ENCODE data around the gene AGBL4. TPM values are rescaled to one million over a fixed set of nuclear protein-coding genes. Genes with fewer than 3 reads are reported as not detected.

AGBL4 gene
- polyA plus RNA-seq, 3 donors, result 0.05 TPM; not detected in 2

DNA sequence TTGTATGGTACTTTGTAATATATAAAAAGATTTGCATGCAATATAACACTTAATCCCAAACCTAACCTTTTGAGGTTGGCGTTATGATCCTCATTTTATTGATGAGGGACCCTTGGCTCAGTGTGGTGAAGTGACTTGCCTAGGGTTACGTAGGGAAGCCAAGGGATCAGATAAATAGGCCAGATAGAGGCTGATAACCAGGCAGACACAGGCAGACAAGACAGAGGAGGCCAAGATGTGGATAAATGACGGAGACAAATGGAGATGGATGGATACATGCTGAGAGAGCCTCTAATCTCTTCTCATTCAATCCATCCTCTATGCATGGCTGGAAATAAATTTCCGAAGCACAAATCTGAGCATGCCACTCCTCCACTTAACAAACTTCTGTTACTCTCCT is 1414.9 kb downstream of the AGBL4 start:
- 83% methylated on average over 3 of the region's 4 CpGs for WGBS (ENCODE audit: insufficient coverage)
- Histone ChIP-seq H3K9me3 (replicated peaks in 1 of 2; ENCODE audit: control insufficient read depth in 1 of 2, insufficient read depth in 1 of 2, low read length in 2 of 2) (no peaks in the 10 kb centered on the region), H4K20me1 (ENCODE audit: insufficient read depth, low read length) (no peaks in the 10 kb centered on the region), H3K36me3 (replicated peaks in 1 of 2; ENCODE audit: control insufficient read depth in 1 of 2, insufficient read depth in 2 of 2, low read length in 2 of 2) (no peaks in the 10 kb centered on the region), H3K9ac (ENCODE audit: insufficient read depth, low read length, poor library complexity, severe bottlenecking) (no peak overlapping the region), H3K4me1 (ENCODE audit: control insufficient read depth in 1 of 2, insufficient read depth in 2 of 2, low read length in 2 of 2) (peaks cover 7 to 13% of the 10 kb centered on the region in 2 donors), H3K4me2 (replicated peaks; ENCODE audit: extremely low read depth, low read length, poor library complexity, severe bottlenecking) (no peak overlapping the region), H3K27ac (ENCODE audit: low read depth in 1 of 2, low read length in 2 of 2) (no peak overlapping the region), H3K4me3 (replicated peaks in 1 of 3; ENCODE audit: low read depth in 2 of 3, low read length in 3 of 3) (no peak overlapping the region), H3K79me2 (ENCODE audit: insufficient read depth, low read length) (no peaks in the 10 kb centered on the region), H2AFZ (ENCODE audit: insufficient read depth, low read depth, low read length, poor library complexity, severe bottlenecking) (no peak overlapping the region), H3K27me3 (ENCODE audit: control insufficient read depth in 2 of 2, insufficient read depth in 2 of 2, low read length in 2 of 2) (no peaks in the 10 kb centered on the region)
- H3K4me3 Mint-ChIP-seq, result no peak overlapping the region
- DNase-seq, result no peak
- no peak overlapping the region for H3K27ac Mint-ChIP-seq
- no peaks in the 10 kb centered on the region for H3K36me3 Mint-ChIP-seq
- intact Hi-C loops (cut with micrococcal nuclease), result no loop called here
- H3K9me3 Mint-ChIP-seq, result peaks cover 0 to 2% (median 0%) of the 10 kb centered on the region in 7 donors
- peaks cover 11% of the 10 kb centered on the region for H3K4me1 Mint-ChIP-seq
- TF ChIP-seq, protein P1, sequence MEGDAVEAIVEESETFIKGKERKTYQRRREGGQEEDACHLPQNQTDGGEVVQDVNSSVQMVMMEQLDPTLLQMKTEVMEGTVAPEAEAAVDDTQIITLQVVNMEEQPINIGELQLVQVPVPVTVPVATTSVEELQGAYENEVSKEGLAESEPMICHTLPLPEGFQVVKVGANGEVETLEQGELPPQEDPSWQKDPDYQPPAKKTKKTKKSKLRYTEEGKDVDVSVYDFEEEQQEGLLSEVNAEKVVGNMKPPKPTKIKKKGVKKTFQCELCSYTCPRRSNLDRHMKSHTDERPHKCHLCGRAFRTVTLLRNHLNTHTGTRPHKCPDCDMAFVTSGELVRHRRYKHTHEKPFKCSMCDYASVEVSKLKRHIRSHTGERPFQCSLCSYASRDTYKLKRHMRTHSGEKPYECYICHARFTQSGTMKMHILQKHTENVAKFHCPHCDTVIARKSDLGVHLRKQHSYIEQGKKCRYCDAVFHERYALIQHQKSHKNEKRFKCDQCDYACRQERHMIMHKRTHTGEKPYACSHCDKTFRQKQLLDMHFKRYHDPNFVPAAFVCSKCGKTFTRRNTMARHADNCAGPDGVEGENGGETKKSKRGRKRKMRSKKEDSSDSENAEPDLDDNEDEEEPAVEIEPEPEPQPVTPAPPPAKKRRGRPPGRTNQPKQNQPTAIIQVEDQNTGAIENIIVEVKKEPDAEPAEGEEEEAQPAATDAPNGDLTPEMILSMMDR (IDR thresholded peaks at IDR 0.05), result no peak
- peaks cover 0 to 2% (median 0%) of the 10 kb centered on the region in 3 donors for H3K27me3 Mint-ChIP-seq (ENCODE audit: low read depth in 3 of 3)

DNA sequence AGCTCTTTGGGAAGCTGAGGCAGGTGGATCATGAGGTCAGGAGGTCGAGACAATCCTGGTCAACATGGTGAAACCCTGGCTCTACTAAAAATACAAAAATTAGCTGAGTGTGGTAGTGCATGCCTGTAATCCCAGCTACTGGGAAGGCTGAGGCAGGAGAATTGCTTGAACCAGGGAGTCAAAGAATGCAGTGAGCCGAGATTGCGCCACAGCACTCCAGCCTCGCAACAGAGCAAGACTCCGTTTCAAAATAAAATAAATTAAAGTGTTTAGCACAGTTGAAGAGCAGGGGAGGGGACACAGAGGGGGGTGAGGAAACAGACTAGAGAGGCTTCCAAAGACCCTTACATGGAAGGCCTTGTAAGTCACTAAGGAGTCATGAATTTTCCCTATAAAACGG is 1420.5 kb downstream of the AGBL4 start:
- Histone ChIP-seq H3K79me2 (ENCODE audit: insufficient read depth, low read length) (no peaks in the 10 kb centered on the region), H3K9ac (ENCODE audit: insufficient read depth, low read length, poor library complexity, severe bottlenecking) (no peak overlapping the region), H4K20me1 (ENCODE audit: insufficient read depth, low read length) (no peaks in the 10 kb centered on the region), H3K4me2 (replicated peaks; ENCODE audit: extremely low read depth, low read length, poor library complexity, severe bottlenecking) (no peak overlapping the region), H3K4me1 (ENCODE audit: control insufficient read depth in 1 of 2, insufficient read depth in 2 of 2, low read length in 2 of 2) (peaks cover 3 to 6% of the 10 kb centered on the region in 2 donors), H3K9me3 (replicated peaks in 1 of 2; ENCODE audit: control insufficient read depth in 1 of 2, insufficient read depth in 1 of 2, low read length in 2 of 2) (no peaks in the 10 kb centered on the region), H3K27me3 (ENCODE audit: control insufficient read depth in 2 of 2, insufficient read depth in 2 of 2, low read length in 2 of 2) (no peaks in the 10 kb centered on the region), H3K4me3 (replicated peaks in 1 of 3; ENCODE audit: low read depth in 2 of 3, low read length in 3 of 3) (no peak overlapping the region), H3K27ac (ENCODE audit: low read depth in 1 of 2, low read length in 2 of 2) (no peak overlapping the region), H2AFZ (ENCODE audit: insufficient read depth, low read depth, low read length, poor library complexity, severe bottlenecking) (no peak overlapping the region), H3K36me3 (replicated peaks in 1 of 2; ENCODE audit: control insufficient read depth in 1 of 2, insufficient read depth in 2 of 2, low read length in 2 of 2) (no peaks in the 10 kb centered on the region)
- TF ChIP-seq, protein P1 (IDR thresholded peaks at IDR 0.05), result no peak
- no peak for DNase-seq
- peaks cover 16% of the 10 kb centered on the region for H3K4me1 Mint-ChIP-seq
- 100% methylated on average over 1 of the region's 6 CpGs for WGBS (ENCODE audit: insufficient coverage)
- no peak overlapping the region for H3K27ac Mint-ChIP-seq
- peaks cover 0 to 1% (median 0%) of the 10 kb centered on the region in 7 donors for H3K9me3 Mint-ChIP-seq
- H3K4me3 Mint-ChIP-seq, result no peak overlapping the region
- intact Hi-C loops (cut with micrococcal nuclease), result no loop called here
- peaks cover 0 to 2% (median 2%) of the 10 kb centered on the region in 3 donors for H3K27me3 Mint-ChIP-seq (ENCODE audit: low read depth in 3 of 3)
- no peaks in the 10 kb centered on the region for H3K36me3 Mint-ChIP-seq
